Naive thymus-derived CD4-positive, alpha-beta T cell (primary cell): ENCODE measurements around the gene STIP1. TPM values are rescaled to one million over a fixed set of nuclear protein-coding genes. Genes with fewer than 3 reads are reported as not detected.

Experiments
- ATAC-seq: fragments of 150-1000 bp; cut with Tn5 transposase; 2 replicates; pipeline ENCODE4 v1.10.0; 2021; ENCODE audit warnings: mild to moderate bottlenecking, moderate library complexity
- CTCF ChIA-PET: fragments of 350-600 bp; sonication (Branson Sonifier 250); formaldehyde crosslinking; loops from one replicate; lab custom pipeline; 2021; ENCODE audit warnings: antibody characterized with exemption; lab: Charles Lee
- POLR2A ChIA-PET: fragments of 350-600 bp; sonication (Branson Sonifier 250); formaldehyde crosslinking; loops from one replicate; lab custom pipeline; 2021; ENCODE audit warnings: antibody characterized with exemption, inconsistent platforms; lab: Charles Lee
- DNase-seq, 9 donors: peaks; one replicate each; pipeline versions ENCODE4 v3.0.0 to v3.0.0-alpha.2; 2020 to 2022; ENCODE audit warnings: mixed read lengths in 1 of 9
- H3K27ac ChIP-seq: one replicate; pipeline ENCODE4 v1.7.0; 2013; ENCODE audit warnings: mild to moderate bottlenecking, low read depth, low read length, moderate library complexity
- H3K27me3 ChIP-seq, 2 donors: one replicate each; pipeline ENCODE4 v1.7.0; 2013; ENCODE audit warnings: low read length in 2 of 2, mild to moderate bottlenecking in 2 of 2, moderate library complexity in 2 of 2; ENCODE audit not compliant: control insufficient read depth in 2 of 2, insufficient read depth in 2 of 2
- H3K36me3 ChIP-seq, 3 experiments: 1 replicate in 2 of 3; 2 replicates in 1 of 3; pipeline ENCODE4 v1.7.0; 2013; ENCODE audit warnings: low read length in 3 of 3, mild to moderate bottlenecking in 3 of 3, moderate library complexity in 1 of 3; ENCODE audit not compliant: insufficient read depth in 3 of 3, control insufficient read depth in 2 of 3
- H3K4me1 ChIP-seq, 2 donors: one replicate each; pipeline ENCODE4 v1.7.0; 2013; ENCODE audit warnings: low read length in 2 of 2, mild to moderate bottlenecking in 2 of 2, moderate library complexity in 1 of 2; ENCODE audit not compliant: control insufficient read depth in 2 of 2, insufficient read depth in 2 of 2
- H3K4me3 ChIP-seq: 2 replicates; pipeline ENCODE4 v1.7.0; 2013; ENCODE audit warnings: mild to moderate bottlenecking, low read length
- H3K9me3 ChIP-seq, 3 experiments: 1 replicate in 2 of 3; 2 replicates in 1 of 3; pipeline ENCODE4 v1.7.0; 2013; ENCODE audit warnings: low read length in 3 of 3; ENCODE audit not compliant: control insufficient read depth in 2 of 3
- H3K27ac Mint-ChIP-seq, 9 donors: one replicate each; pipeline ENCODE4 v1.8.0; 2020 to 2022; ENCODE audit warnings: mixed read lengths in 9 of 9, mild to moderate bottlenecking in 8 of 9, moderate library complexity in 5 of 9, inconsistent platforms in 2 of 9
- H3K27me3 Mint-ChIP-seq, 5 donors: one replicate each; pipeline ENCODE4 v1.8.0; 2021 to 2022; ENCODE audit warnings: mixed read lengths in 5 of 5, mild to moderate bottlenecking in 1 of 5
- H3K36me3 Mint-ChIP-seq, 5 donors: one replicate each; pipeline ENCODE4 v1.8.0; 2020 to 2022; ENCODE audit warnings: mixed read lengths in 5 of 5, mild to moderate bottlenecking in 3 of 5, inconsistent platforms in 1 of 5
- H3K4me1 Mint-ChIP-seq, 7 donors: one replicate each; pipeline ENCODE4 v1.8.0; 2020 to 2022; ENCODE audit warnings: mixed read lengths in 7 of 7, mild to moderate bottlenecking in 3 of 7, inconsistent platforms in 1 of 7
- H3K4me3 Mint-ChIP-seq, 10 donors: one replicate each; pipeline ENCODE4 v1.8.0; 2020 to 2022; ENCODE audit warnings: mild to moderate bottlenecking in 10 of 10, mixed read lengths in 10 of 10, moderate library complexity in 6 of 10, inconsistent platforms in 2 of 10
- H3K9me3 Mint-ChIP-seq, 11 donors: one replicate each; pipeline ENCODE4 v1.8.0; 2020 to 2022; ENCODE audit warnings: mixed read lengths in 11 of 11, mild to moderate bottlenecking in 4 of 11, inconsistent platforms in 1 of 11, moderate library complexity in 1 of 11
- intact Hi-C, 2 donors: fragments of 100-400 bp; cut with micrococcal nuclease; formaldehyde crosslinking; loops; one replicate each; pipeline ENCODE4 v1.15.1; 2023
- polyA plus RNA-seq, 2 donors: library from polyadenylated mRNA; unstranded; fragments of 300-500 nt; fragmentation: Illumina TruSeq; gene quantifications; one replicate each; pipeline ENCODE4 v1.2.3, GENCODE V29; 2021
- total RNA-seq, 6 experiments: library from RNA in 5 of 6; stranded (reverse) in 5 of 6; gene quantifications; 1 replicate in 5 of 6; 2 replicates in 1 of 6; pipeline ENCODE4 v1.2.3 and lab custom pipeline; 2021 to 2026

Gene STIP1
- total and polyA plus RNA-seq, 7 experiments from 2014 or later, result 45.1 to 243 (median 88.8) TPM

DNA sequence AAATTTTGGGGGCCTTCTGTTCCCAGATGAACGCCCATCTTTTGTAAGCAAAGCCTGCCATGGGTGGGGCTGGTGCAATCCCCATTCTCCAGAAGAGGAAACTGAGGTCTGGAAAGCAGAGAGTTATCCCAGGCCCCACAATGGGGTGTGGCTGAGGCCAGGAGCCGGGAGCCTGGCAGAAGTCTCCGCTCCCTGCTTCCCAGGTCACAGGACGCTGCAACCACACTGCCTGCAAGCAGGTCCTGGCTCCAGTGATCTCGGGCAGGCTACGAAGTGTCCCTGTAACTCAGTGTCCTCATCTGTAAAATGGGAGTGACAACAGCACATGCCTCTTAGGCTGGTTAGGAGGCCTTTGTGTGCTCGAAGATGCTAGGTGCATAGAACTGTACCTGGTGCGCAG is 67.1 kb downstream of the STIP1 start:
- peak overlapping the region in 6 of 10 donors; percentile 14 to 91 (median 33) for H3K4me3 Mint-ChIP-seq
- H3K27me3 Mint-ChIP-seq, result peaks cover 0 to 3% (median 0%) of the 10 kb centered on the region in 5 donors
- Histone ChIP-seq H3K9me3 (no peaks in the 10 kb centered on the region), H3K4me1 (peaks cover 9 to 12% of the 10 kb centered on the region in 2 donors), H3K36me3 (no peaks in the 10 kb centered on the region), H3K27me3 (no peaks in the 10 kb centered on the region), H3K27ac (no peak overlapping the region), H3K4me3 (no peak overlapping the region)
- POLR2A ChIA-PET, result interaction anchor here (12.3 kb wide), 1 partner anchor 16 kb away, joined by 154 read pairs; no protein-coding TSS in a partner anchor
- CTCF ChIA-PET, result interaction anchor here (3.7 kb wide), 1 partner anchor 47 kb away, joined by 31 read pairs; the partner anchor contains the start of gene FERMT3
- no peak for ATAC-seq
- H3K36me3 Mint-ChIP-seq, result no peaks in the 10 kb centered on the region
- intact Hi-C loops, result no loop called here
- H3K9me3 Mint-ChIP-seq, result peaks cover 0 to 2% (median 0%) of the 10 kb centered on the region in 11 donors
- H3K27ac Mint-ChIP-seq, result no peak overlapping the region
- peaks cover 2 to 37% (median 12%) of the 10 kb centered on the region in 7 donors for H3K4me1 Mint-ChIP-seq
- DNase-seq, result no peak

DNA sequence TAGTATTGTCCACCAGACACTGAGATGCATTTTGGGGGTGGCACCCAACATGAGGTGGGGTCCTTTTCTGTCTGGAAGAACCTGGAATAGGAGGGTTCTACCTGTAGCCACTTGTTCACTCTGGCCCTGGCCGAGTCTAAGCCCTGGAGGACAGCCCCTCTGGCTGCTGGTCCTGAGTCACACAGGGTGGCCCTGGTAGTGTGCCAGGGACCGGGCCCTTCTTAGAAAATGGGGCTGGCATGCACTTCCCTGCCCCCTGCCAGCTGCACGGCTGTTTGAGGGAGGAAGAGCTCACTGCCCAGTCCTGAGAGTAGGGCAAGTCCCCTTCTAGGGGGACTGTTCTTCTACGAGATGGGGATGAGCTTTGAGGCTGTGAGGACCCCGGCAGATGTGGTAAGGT is 67.5 kb downstream of the STIP1 start:
- Mint-ChIP-seq H3K27me3 (peaks cover 0 to 3% (median 0%) of the 10 kb centered on the region in 5 donors), H3K9me3 (peaks cover 0 to 2% (median 0%) of the 10 kb centered on the region in 11 donors), H3K4me1 (peaks cover 0 to 36% (median 11%) of the 10 kb centered on the region in 7 donors), H3K4me3 (peak overlapping the region in 5 of 10 donors; percentile 14 to 91 (median 21)), H3K27ac (no peak overlapping the region), H3K36me3 (no peaks in the 10 kb centered on the region)
- H3K4me1 ChIP-seq, result peaks cover 9 to 12% of the 10 kb centered on the region in 2 donors
- POLR2A ChIA-PET, result no interaction called here
- no peaks in the 10 kb centered on the region for H3K27me3 ChIP-seq
- no peaks in the 10 kb centered on the region for H3K9me3 ChIP-seq
- peaks cover 0 to 2% (median 0%) of the 10 kb centered on the region in 3 experiments for H3K36me3 ChIP-seq
- no peak for DNase-seq
- ATAC-seq, result no peak
- intact Hi-C loops, result no loop called here
- H3K27ac ChIP-seq, result no peak overlapping the region
- H3K4me3 ChIP-seq, result no peak overlapping the region
- CTCF ChIA-PET, result interaction anchor here (1.0 kb wide), 1 partner anchor 49 kb away, joined by 3 read pairs; no protein-coding TSS in a partner anchor

Other genes with a start within 250 kb of the STIP1 start
- gene NAA40, start 247.2 kb upstream of the STIP1 start, total RNA-seq, result 10 to 100 TPM; 21.0 to 39.8 (median 24.8) TPM
- gene NAA40, start 247.2 kb upstream of the STIP1 start, polyA plus RNA-seq, result 10 to 100 TPM in 1 of 2 donors, 1 to 10 TPM in 1; 5.1 to 10.3 TPM
- gene COX8A, start 211.6 kb upstream of the STIP1 start, total RNA-seq, result 100 to 1,000 TPM in 4 of 5 experiments, 10 to 100 TPM in 1; 90.9 to 363 (median 105) TPM
- 100 to 1,000 TPM; 360 to 375 TPM for gene COX8A, start 211.6 kb upstream of the STIP1 start, polyA plus RNA-seq
- 10 to 100 TPM; 59.4 to 99.0 (median 72.5) TPM for gene OTUB1, start 199.7 kb upstream of the STIP1 start, total RNA-seq
- 100 to 1,000 TPM; 117 to 125 TPM for gene OTUB1, start 199.7 kb upstream of the STIP1 start, polyA plus RNA-seq
- not detected for gene FLRT1, start 150.2 kb upstream of the STIP1 start, total RNA-seq
- under 1 TPM; 0.05 to 0.12 TPM for gene FLRT1, start 150.2 kb upstream of the STIP1 start, polyA plus RNA-seq
- 10 to 100 TPM in 2 of 5 experiments, 1 to 10 TPM in 3; 5.4 to 12.4 (median 8.7) TPM for gene MACROD1, start 20.1 kb upstream of the STIP1 start, total RNA-seq
- gene MACROD1, start 20.1 kb upstream of the STIP1 start, polyA plus RNA-seq, result 10 to 100 TPM in 1 of 2 donors, 1 to 10 TPM in 1; 9.7 to 16.2 TPM
- 100 to 1,000 TPM in 4 of 5 experiments, 10 to 100 TPM in 1; 77.1 to 209 (median 120) TPM for gene FERMT3, start 20.6 kb downstream of the STIP1 start, total RNA-seq
- gene FERMT3, start 20.6 kb downstream of the STIP1 start, polyA plus RNA-seq, result 100 to 1,000 TPM; 119 to 186 TPM
- 10 to 100 TPM; 24.0 to 53.0 (median 27.2) TPM for gene TRPT1, start 40.0 kb downstream of the STIP1 start, total RNA-seq
- 10 to 100 TPM; 50.0 to 53.7 TPM for gene TRPT1, start 40.0 kb downstream of the STIP1 start, polyA plus RNA-seq
- 10 to 100 TPM; 47.8 to 94.0 (median 78.3) TPM for gene NUDT22, start 40.1 kb downstream of the STIP1 start, total RNA-seq
- gene NUDT22, start 40.1 kb downstream of the STIP1 start, polyA plus RNA-seq, result 10 to 100 TPM; 40.7 to 51.2 TPM
- 10 to 100 TPM; 39.3 to 61.7 (median 47.4) TPM for gene DNAJC4, start 44.4 kb downstream of the STIP1 start, total RNA-seq
- gene DNAJC4, start 44.4 kb downstream of the STIP1 start, polyA plus RNA-seq, result 10 to 100 TPM; 24.3 to 26.7 TPM
- 10 to 100 TPM; 30.6 to 99.5 (median 88.0) TPM for gene VEGFB, start 48.4 kb downstream of the STIP1 start, total RNA-seq
- 10 to 100 TPM; 12.9 to 15.3 TPM for gene VEGFB, start 48.4 kb downstream of the STIP1 start, polyA plus RNA-seq
- gene FKBP2, start 54.9 kb downstream of the STIP1 start, total RNA-seq, result 10 to 100 TPM; 20.3 to 46.6 (median 33.5) TPM
- gene FKBP2, start 54.9 kb downstream of the STIP1 start, polyA plus RNA-seq, result 10 to 100 TPM; 61.8 to 81.4 TPM
- gene PPP1R14B, start 60.8 kb downstream of the STIP1 start, total RNA-seq, result 100 to 1,000 TPM in 1 of 5 experiments, 10 to 100 TPM in 4; 20.1 to 116 (median 26.0) TPM
- gene PPP1R14B, start 60.8 kb downstream of the STIP1 start, polyA plus RNA-seq, result 10 to 100 TPM; 23.9 to 29.5 TPM
- 10 to 100 TPM in 2 of 5 experiments, 1 to 10 TPM in 3; 3.3 to 12.1 (median 8.1) TPM for gene PLCB3, start 65.4 kb downstream of the STIP1 start, total RNA-seq
- under 1 TPM; 0.19 to 0.81 TPM for gene PLCB3, start 65.4 kb downstream of the STIP1 start, polyA plus RNA-seq
- 10 to 100 TPM; 17.5 to 41.1 (median 22.7) TPM for gene BAD, start 98.5 kb downstream of the STIP1 start, total RNA-seq
- 10 to 100 TPM; 40.3 TPM for gene BAD, start 98.5 kb downstream of the STIP1 start, polyA plus RNA-seq
- gene GPR137, start 99.7 kb downstream of the STIP1 start, total RNA-seq, result 10 to 100 TPM; 25.2 to 45.9 (median 34.3) TPM
- gene GPR137, start 99.7 kb downstream of the STIP1 start, polyA plus RNA-seq, result 1 to 10 TPM; 4.9 to 5.4 TPM
- gene KCNK4, start 105.1 kb downstream of the STIP1 start, total RNA-seq, result under 1 TPM in 1 of 5 experiments, not detected in 4; 0.42 TPM
- not detected for gene KCNK4, start 105.1 kb downstream of the STIP1 start, polyA plus RNA-seq
- under 1 TPM in 1 of 5 experiments, not detected in 4; 0.60 TPM for gene CATSPERZ, start 114.2 kb downstream of the STIP1 start, total RNA-seq
- gene CATSPERZ, start 114.2 kb downstream of the STIP1 start, polyA plus RNA-seq, result not detected
- gene ESRRA, start 119.4 kb downstream of the STIP1 start, total RNA-seq, result 10 to 100 TPM; 23.7 to 42.0 (median 27.9) TPM
- 10 to 100 TPM in 1 of 2 donors, 1 to 10 TPM in 1; 5.3 to 12.9 TPM for gene ESRRA, start 119.4 kb downstream of the STIP1 start, polyA plus RNA-seq
- gene TRMT112, start 131.4 kb downstream of the STIP1 start, total RNA-seq, result 100 to 1,000 TPM in 4 of 5 experiments, 10 to 100 TPM in 1; 90.9 to 208 (median 152) TPM
- gene TRMT112, start 131.4 kb downstream of the STIP1 start, polyA plus RNA-seq, result 100 to 1,000 TPM; 527 to 613 TPM
- gene PRDX5, start 131.9 kb downstream of the STIP1 start, total RNA-seq, result 10 to 100 TPM; 41.4 to 99.2 (median 55.2) TPM
- 100 to 1,000 TPM; 184 to 195 TPM for gene PRDX5, start 131.9 kb downstream of the STIP1 start, polyA plus RNA-seq
- 100 to 1,000 TPM in 3 of 5 experiments, 10 to 100 TPM in 2; 73.4 to 182 (median 116) TPM for gene CCDC88B, start 154.0 kb downstream of the STIP1 start, total RNA-seq
- gene CCDC88B, start 154.0 kb downstream of the STIP1 start, polyA plus RNA-seq, result 10 to 100 TPM; 12.8 to 35.1 TPM
- gene RPS6KA4, start 173.0 kb downstream of the STIP1 start, total RNA-seq, result 10 to 100 TPM; 14.2 to 35.7 (median 27.9) TPM
- gene RPS6KA4, start 173.0 kb downstream of the STIP1 start, polyA plus RNA-seq, result 1 to 10 TPM; 4.6 to 7.7 TPM